NCI-H146 treated with DMSO at 0.1 percent for 48 hours (cell line): ENCODE results near the gene NFS1.

Experiments
- DNase-seq: peaks from one replicate; lab custom pipeline; 2025; ENCODE audit not compliant: unreplicated experiment; lab: John Stamatoyannopoulos, UW

Gene NFS1

DNA sequence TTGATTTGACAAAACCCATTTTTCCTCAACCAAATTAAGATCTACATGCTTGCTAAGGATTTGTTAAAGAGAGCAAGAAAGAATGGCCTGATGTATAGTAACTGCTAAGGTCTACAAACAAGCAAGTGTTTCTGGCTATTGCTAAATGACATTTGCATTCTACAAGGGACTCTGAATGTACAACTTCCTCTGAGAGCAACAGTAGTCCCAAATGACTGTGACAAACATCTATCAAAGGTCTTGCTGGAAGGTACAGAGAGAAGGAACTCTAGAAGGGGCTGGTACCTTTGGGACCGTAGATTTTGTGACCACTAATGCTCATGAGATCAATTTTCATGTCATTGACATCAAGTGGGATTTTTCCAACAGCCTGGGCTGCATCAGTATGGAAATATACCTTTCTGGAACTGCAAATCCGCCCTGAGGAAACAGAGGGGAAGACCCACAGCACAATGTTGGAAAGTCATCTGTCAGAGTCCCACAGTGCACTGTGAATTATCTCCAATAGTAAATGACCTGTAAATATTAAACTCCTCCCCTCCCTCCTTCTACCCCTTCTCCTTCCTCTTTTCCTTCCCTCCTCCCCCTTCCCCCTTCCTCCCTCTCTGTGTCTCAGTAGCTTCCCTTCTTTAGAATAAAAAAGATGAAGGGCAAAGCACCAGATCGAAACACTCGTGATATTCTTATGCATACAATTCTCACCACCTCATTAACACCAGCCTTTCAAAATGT, 18.5 kb downstream of the NFS1 start:
- DNase-seq, result no peak

DNA sequence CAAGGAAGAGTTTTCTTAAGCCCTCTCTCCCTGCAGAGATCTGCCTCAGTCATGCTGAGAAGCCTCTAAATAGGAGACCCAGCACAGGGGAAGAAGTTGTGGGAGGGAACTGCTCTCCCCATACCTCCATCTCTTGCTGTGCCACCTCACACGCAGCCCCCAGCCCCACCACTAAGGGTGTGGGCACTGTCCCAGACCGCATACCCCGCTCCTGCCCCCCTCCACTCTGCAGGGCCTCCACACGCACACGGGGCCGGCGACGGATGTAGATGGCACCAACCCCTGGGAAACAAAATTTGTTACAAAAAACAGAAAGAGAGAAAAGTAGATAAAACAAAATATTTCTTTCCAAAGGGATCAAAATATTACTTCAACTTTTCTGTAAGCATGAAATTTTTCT, 24.2 kb downstream of the NFS1 start:
- no peak for DNase-seq

DNA sequence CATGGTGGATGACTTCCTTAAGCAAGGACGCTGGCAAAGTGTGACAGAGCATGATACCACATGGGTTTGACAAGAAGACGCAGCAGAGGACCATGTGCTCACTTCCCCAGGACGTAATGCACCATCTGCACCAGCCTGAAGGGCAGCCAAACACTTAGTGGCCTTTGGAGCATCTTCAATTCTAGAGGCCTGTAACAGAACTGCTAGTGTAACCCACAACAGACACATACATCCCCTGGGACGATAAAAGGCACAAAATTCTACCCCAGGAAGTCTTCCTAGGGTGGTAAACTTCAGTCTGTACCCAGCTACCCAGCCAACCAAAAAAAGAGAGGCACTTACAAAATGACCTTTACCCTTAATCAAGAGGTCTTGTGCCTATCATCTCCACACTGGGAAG, 25.3 kb downstream of the NFS1 start:
- DNase-seq, result no peak

DNA sequence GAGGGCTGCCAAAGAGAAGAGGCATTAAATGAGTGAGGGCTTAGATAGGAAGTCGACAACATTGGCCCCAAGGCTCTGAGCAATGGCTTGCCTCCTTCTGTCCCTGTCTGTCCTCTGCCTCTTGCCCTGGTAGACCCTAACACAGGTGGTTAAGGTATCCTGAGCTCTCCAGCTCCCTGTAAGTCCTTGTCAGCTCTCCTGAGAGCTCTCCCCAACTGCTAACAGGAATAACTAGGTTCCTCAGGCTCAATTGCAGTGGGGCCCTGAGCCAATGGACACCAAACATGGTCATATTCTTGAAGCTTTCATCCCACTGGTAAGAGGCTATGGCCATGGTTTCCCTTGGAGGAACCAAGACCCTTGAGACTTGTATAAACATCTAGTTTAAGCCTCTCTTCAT, 29.5 kb downstream of the NFS1 start:
- no peak for DNase-seq

DNA sequence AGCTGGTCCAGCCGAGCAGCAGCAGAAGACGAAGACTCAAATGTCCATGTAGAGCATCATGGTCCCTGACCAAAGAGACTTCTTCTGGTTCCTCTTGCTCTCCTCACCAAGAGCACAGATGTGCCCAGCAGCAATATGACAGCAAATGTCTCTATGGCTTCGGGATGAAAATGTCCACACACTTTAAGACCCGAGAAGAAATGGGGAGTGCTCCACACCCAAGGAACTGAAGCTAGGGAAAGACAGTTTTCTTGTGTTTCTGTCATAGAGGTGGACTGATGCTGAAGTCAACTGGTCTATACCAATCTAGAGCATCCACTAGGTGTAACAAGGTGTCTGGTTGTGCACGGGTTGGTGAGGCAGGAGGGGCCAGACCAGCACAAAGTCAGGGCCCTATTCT, 29.9 kb downstream of the NFS1 start:
- no peak for DNase-seq

DNA sequence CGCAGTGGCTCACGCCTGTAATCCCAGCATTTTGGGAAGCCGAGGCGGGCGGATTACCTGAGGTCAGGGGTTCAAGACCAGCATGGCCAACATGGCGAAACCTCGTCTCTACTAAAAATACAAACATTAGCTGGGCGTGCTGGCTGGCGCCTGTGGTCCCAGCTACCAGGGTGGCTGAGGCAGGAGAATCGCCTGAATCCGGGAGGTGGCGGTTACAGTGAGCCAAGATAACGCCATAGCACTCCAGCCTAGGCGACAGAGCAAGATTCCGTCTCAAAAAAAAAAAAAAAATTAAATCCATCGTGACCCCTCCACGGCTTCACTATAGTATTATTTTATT, 33.2 kb downstream of the NFS1 start:
- DNase-seq, result no peak

DNA sequence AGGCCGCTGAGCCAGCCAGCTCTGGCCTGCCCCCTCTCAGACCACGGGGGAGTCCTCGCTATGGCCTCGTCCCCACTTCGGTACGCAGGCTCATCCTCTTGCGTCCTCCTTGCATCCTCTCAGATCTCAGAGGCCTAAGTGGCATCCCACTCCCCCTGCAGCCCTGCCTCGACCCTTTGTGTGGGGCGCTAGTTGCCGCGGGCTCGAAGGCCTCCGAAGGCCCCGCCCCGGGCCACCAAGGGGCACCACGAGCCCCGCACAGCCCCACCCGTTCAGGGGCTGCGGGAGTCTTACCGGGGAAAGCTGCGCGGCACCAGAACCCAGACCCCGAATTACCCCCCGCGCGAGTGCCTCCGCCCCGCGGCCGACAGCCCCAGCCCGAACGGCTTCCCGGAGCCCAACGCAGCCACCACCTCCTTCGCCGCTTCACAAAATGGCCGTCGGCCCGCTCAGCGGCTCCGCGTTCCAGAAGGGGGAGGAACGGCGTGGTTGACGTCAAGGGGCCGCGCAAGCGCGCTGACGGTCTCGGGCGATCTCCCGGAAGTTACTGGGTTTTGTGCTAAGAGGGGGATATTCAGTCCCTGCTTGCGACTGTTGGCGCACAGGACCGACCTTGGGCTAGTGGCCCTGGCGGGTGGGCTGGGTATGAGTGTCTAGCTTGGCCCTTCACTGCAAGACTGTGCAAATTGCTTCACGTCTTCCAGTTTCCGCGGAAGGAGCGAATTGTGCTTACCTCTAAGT, 34.5 kb downstream of the NFS1 start, which contains the start of the genes CPNE1 and RBM12:
CPNE1 (minus strand) TSS at position 435 of the 741 bp plus-strand sequence. CDS start 31,977 bp downstream, outside the sequence.
RBM12 (minus strand) TSS at position 435 of the 741 bp plus-strand sequence. CDS start 9,578 bp downstream, outside the sequence.
- DNase-seq, result peak; percentile 96

DNA sequence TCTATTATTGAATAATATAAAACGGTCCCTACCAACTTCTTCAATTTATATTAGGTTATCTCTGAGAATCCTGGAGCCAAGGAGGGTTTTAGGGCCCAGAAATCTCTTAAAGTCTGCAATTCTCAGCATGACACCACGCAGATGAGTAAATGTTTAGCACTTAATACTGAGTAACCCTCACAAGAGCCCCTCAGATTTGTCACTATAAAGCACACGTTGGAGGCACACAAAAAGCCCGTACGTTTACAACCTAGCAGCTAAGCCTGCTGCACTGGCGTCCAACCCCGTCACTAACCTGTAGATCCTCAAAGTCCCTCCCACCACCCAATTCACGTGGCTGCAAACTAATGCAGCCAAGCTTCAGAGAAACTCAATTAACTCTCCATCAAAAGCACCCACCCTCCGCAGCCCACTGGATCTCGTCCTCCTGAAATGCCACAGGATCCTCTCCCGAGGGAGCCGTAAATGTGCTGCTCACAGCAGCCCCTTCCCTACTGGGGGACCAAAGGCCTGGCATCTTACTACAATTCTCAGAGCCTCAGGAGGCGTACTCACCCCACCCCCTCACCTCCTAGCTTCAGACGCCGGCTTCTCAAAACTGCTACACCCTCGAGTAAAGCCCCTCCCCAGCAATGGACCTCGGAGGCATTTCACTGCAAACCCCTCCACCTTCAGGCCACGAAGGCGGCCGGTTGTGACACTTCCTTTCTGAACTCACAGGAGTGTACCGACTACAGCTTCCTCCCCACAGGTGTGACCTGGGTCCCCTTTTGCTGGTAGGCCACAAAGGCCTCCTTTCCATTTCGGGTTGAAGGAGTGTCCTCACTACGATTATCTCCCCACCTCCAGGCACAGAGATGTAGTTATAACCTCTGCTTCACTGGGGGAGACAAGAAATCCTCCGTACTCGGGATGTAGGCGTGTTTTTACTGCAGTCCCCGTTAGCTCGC, 35.4 kb downstream of the NFS1 start:
- peak; percentile 67 for DNase-seq

DNA sequence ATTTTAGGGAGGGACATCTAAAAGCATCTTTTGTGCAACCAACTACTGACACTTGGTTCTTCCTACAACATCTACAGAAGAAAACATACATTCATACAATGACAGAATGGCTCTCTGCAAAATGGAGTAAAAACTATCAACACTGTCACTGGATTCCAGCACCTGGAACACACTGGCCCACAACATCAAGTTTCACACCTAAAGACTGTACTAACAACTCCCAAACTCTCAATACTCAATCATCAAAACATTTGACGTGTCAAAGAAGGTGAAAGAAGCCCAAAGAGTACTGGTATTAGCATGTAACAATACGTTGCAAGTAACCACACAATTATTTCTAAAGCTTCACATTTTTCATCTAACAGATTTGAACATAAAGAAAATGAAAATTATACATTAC, 36.6 kb downstream of the NFS1 start:
- no peak for DNase-seq

DNA sequence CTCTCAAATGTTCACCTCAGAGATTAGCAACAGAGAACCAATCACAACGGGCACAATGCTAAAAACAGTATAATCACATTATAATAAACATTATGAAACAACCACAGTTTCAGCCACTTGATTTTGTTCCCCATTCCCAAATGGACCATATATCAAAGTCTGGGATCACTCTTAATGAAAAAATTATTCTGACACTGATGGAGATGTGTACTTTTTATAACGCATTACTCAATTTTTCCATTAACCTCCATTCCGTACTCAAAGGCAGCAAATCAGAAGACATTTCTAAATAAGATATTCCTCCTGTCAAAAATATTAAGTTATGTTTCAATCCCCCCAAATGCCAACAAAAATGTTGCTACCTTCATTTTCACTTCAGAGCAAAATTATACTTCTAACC, 37.2 kb downstream of the NFS1 start:
- no peak for DNase-seq

DNA sequence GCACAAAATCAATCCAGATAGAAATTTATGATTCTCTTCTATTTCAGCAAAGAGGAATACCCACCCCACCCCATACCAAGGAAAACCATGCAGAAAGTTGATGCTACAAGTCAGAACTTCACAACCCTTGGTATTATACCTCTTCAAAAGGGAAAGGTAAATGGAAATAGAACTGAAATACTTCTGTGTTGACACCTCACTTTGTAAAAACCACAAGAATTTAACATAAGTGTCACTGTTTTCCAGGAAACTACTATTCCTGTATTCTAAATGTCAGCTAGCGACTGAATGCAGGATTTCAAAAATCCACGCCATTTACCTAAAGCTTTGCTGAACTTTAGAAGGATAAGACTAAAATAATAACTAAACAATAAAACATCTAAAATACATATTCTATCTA, 38.1 kb downstream of the NFS1 start:
- DNase-seq, result no peak

DNA sequence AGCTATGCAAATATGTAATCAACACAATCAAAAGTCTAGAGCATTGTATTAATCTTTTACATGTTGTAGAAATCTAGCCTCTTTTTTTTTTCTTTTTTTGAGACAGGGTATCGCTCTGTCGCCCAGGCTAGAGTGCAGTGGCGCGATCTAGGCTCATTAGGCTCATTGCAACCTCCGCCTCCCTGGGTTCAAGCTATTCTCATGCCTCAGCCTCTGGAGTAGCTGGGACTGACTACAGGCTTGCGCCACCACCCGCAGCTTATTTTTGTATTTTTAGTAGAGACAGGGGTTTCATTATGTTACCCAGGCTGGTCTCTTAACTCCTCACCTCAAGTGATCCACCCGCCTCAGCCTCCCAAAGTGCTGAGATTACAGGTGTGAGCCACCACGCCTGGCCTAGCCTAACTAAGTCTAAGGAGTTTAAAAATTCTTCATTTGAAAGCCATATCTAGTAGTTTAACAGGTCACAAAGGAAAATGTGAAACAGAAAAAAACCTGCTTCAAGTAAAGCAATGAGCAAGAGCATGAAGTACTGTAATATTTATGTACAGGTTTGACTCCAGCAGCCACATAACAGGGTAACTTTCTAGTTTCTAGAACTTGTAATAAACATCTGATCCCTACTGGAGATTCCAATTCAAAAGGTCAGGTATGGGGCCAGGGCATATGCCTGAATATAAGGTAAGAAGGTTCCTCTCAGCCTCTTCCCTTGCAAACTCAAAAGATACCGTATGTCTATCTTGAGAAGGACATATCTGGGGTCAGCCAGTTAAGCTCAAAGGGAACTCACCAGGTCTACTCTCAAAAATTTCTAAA, 38.8 kb downstream of the NFS1 start:
- DNase-seq, result no peak

DNA sequence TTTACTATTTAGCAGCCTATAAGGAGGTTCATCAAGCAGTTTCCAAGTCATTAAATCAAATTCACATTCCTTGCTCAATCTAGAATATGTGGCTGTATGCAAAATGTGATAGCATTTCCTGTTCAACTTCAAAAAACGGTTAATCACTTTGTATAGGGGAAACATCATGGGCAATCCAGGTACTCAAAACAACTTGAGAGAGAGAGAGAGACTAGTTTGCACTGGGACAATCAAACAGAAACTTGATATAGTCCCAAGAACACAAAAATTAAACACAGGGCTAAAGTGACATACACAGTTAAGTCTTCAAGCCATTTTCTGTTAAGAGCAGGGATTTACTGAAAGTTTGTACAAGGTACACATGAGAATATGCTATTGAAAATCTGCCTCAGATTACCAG, 41.9 kb downstream of the NFS1 start:
- DNase-seq, result no peak

DNA sequence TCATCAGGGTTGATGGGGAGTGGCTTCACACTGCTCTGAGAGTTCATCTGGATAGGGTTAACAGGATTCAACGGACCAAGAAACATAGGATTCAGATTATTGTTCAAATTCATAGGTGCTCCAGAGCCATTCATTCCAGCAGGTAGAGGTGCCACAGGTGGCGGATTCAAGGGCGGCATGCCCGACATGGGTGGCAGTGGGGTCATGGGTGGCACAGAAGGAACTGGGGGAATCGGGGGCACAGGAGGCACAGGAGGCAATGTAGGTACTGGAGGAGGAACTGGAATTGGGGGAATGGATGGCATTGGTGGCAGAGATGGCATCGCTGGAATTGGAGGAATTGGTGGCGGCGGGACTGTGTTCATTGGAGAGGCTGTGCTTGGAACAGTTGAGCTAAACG, 44.7 kb downstream of the NFS1 start:
- no peak for DNase-seq

DNA sequence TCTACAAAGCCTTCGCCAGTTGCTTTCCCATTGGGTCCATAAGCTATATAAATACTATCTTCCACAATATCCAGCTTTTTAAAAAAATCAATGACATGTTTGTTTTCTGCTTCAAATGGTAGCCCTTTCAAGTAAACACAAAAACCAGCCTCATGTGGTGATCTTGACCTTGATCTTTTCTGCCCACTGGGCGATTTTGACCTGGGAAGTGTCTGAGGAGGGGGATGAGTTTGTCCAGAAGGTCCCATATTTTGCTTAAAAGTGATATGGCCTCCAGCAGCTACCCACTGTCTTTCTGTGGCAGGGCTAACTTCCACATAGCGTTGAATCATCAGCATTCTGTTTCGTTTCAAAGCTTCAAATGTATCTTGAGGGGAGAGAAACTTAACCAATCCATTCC, 45.3 kb downstream of the NFS1 start:
- no peak for DNase-seq

DNA sequence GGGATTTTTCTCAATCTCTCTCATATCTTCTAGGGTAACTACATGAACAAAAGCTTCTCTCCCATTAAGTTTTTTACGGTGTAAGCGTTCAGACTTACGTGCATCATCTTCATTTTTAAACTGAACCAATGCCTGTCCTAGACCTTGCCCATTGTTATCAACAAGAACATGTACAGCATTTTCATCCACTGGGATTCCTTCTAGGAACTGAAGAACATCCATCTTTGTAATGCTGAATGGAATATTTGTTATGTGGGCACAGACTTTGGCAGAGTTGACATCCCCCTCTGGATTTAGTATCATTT, 45.8 kb downstream of the NFS1 start:
- no peak for DNase-seq

DNA sequence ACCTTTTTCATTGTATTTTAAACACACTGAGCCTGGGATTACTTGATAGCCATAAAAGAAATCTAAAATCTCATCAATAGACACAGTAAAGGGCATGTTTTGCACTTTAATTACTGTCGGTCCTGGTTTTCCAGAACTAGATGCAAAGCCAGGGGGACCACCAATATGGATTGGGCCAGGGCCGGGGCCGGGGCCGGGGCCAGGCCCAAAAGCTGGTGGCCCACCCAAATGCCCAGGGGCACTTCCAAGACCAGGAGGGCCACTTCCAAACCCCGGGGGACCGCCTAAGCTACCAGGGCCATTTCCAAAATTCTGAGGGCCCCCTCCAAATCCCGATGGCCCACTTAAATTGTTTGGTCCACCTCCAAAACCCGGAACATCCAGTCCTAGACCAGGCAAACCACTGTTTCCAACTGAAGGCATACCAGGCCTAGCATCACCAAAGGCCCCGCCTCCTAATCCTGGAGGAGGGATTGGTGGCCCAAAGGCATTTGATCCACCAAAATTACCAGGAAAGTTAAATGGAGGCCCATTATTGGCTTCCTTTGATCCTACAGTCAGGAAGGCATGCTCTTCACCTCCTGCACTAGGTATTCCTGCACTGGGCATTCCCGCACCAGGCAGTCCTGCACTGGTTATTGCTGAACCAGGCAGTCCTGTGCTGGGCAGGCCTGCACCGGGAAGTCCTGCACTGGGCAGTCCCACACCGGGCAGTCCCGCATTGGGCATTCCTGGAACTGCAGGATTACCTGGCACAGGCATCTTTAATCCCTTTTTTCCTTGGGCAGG, 46.3 kb downstream of the NFS1 start:
- DNase-seq, result no peak

DNA sequence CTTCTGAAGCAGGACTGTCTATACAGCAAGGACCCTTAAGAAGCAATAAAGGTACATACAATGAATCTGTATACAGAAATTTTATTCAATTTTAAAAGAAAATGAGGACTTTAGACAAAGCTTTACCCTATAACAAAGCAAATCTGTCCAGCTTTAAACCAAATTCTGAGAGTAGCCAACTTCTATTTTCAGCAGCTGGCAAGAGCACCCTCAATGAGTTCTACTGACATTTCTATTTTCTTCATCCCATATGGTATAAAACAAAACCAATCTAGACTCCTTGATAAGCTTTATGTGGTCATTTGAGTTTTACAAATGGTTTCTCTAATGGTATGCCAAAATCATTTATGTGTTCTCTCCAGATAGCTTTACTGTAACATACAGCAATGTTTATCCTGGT, 47.2 kb downstream of the NFS1 start:
- DNase-seq, result no peak

DNA sequence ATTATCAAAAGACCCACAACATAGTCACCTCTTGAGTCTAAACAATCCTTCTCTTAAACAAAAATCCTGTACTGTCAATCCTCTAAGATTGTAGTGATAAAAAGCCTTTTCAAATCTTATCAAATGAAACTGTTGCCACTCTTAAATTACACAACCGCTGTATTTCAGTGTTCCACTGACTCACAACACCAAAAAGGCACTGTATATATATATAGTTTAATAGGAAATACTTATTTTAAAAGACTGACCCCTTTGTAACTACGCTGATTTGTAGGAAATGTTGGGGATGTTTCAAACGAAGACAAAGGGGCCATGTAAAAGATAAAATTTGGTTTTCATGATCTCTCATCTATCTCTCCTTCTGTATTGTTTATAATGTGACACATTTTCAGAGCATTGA, 48.5 kb downstream of the NFS1 start:
- no peak for DNase-seq

DNA sequence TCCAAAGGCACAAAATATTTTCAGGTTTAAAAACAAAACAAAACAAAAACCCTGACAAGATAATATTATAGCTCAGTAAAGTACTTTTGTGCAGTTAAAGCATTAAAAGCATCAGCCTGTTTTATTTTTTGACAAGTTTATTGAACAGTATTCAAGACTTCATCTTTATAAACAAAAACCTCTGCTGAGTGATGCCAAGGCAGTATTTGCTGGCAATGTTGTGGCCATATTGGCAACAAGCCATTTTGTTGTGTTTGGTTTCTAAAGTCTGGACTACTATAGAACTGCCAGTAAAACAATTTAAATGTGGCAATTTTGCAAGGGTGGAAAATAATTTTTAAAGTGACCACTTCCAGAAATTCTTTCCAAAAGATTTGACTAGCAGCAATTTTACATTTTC, 50.3 kb downstream of the NFS1 start:
- DNase-seq, result no peak
